Activated T-helper 1 cell treated with anti-CD3 and anti-CD28 coated beads, Interleukin-2, amount 50 U/mL, for 16 hours (primary cell): ENCODE results near the gene ARFRP1.

Experiments used
- DNase-seq, 2 donors: peaks; one replicate each; pipeline ENCODE4 v3.0.0-alpha.2; 2020; ENCODE audit warnings: low read depth in 1 of 2, low spot score in 1 of 2

ARFRP1 gene

DNA sequence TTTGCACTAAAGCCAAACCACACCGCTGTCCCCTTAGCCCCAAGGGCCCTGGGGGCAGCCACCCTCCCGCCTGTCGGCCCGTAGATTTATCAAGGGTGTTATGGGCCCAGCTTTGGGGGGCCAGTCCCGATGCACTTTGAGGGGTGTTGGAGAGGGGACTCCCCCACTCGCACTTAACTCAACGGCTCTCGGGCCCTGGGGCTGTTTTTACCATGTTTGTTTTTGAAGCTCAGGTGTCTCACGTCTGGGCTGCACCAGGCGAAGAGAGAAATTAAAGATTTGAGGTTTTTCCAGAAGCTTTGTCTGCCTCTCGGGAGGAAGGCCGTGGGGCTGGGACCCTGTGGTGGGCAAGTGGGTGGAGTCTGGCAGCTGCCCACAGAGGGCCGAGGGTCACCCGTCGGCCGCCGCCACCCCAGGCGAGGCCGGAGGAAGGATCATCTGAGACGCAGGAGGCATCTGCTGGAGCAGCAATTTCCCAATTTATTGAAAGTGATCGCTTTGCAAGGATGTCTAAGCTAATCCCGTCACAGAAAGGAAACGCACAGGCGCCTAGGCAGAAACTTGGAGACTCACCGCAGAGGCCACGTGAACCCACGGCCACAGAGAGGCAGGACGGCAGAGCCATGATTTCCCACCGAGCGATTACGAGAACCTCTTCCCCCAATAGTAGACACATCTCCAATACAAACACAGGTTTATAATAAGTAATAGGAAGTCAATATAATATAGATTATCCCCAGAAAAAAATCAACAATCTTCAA is 35.6 kb upstream of the ARFRP1 start:
- DNase-seq: no peak

DNA sequence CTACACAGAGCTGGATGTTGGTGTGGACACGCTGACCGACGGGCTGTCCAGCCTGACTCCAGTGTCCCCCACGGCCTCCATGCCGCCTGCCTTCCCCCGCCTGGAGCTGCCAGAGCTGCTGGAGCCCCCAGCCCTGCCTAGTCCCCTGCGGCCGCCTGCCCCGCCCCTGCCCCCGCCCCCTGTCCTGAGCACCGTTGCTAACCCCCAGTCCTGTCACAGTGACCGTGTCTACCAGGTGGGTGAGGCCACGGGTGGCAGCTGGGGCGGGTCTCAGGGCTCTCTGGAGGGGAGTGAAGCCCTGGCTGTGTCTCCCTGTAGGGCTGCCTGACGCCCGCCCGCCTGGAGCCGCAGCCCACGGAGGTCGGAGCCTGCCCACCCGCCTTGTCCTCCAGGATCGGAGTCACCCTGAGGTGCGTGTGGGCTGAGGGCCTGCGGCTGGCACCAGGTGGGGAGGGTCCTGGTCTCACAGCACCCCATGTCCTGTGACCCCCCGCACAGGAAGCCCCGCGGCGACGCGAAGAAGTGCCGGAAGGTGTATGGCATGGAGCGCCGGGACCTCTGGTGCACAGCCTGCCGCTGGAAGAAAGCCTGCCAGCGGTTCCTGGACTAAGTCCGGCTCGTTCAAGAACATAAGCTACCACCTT is 34.7 kb upstream of the ARFRP1 start:
- no peak for DNase-seq

DNA sequence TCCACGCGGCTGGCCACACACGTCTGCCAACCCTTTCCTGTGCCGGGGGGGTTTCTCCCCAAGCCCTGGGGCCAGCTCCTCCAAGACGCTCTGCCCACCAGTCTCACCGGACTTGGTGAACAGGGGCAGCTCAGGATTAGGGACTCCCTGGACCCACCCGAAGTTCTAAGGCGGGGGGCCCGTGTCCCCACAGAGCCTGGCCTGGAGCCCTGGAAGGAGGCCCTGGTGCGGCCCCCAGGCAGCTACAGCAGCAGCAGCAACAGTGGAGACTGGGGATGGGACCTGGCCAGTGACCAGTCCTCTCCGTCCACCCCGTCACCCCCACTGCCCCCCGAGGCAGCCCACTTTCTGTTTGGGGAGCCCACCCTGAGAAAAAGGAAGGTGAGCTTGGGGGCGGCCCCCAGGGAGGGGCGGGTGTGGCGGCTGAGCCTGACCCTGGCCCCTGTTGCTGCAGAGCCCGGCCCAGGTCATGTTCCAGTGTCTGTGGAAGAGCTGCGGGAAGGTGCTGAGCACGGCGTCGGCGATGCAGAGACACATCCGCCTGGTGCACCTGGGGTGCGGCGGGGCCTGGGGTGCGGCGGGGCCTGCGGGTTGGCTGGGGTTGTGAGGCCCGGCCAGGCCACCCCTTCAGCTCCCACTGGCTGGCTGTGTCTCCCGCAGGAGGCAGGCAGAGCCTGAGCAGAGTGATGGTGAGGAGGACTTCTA is 34.1 kb upstream of the ARFRP1 start:
- no peak for DNase-seq

DNA sequence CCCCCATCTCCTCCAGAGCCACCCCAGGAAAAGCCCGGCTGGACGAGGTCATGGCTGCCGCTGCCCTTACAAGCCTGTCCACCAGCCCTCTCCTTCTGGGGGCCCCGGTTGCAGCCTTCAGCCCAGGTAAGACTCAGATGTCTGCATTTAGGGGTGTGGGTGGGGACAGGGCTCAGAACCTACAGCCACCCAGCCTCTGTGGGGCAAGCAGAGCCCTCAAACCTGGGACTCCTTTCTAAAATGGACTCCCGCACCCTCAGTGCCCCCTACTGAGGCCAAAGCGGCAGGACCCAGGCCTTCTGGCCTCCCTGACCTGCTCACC is 33.5 kb upstream of the ARFRP1 start:
- DNase-seq: no peak

DNA sequence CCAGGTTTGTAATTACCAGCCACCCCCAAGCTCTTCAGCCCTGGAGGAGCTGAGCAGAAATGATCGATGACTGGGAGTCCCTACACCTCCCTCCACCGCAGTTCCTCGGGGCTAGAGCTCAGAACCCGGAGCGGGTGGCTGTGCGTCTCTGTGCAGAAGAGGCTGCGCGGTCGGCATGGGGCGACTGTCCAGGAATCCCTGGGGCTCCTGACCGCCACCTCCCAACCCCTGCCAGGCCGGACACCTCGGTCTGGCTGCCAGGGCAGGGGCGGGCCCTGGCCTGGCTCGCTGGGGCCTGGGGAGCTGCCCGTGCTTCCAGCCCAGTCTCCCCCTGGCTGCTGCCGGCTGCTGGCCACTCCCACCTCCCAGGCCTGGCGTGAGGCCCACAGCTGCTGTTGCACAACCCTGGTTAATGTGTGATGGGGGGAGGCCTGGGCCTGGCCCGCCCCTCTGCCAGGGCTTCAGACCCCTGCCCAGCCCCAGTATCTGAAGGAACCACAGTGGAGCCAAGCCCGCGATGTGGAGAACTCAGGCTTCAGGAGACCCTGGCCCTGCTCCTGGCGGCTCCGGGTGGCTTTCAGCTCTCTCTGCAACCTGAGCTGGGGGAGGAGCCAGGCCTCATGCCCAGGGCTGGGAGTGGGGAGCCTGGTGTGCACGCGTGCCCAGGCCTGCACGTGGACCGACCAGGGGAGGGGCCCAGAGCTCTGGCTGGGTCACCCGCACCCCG is 33.0 kb upstream of the ARFRP1 start:
- no peak for DNase-seq

DNA sequence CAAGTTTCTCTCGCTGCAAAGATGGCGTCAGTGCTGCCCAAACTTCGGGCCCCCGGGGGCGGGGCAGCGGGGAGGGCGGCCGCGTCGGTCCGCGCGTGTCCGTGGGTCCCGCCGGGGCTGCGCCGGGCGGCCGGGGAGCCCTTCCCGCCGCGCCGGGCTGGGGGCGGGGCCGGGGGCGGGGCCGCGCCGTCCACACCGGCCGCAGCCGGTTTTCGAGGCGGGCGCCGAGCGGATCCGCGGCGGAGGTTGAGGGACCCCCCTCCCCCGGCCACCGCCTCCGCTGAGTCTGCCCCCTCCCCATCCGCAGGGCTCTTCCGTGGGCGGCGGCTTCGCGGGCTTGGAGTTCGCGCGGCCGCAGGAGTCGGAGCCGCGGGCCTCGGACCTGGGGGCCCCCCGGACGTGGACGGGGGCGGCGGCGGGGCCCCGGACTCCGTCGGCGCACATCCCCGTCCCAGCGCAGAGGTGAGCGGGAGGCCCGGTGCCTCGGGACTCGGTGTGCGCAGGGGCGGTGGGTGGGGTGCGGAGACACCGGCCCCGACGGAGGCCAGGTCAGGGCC is 32.4 kb upstream of the ARFRP1 start:
- peak in 1 of 2 donors; percentile 52 for DNase-seq

DNA sequence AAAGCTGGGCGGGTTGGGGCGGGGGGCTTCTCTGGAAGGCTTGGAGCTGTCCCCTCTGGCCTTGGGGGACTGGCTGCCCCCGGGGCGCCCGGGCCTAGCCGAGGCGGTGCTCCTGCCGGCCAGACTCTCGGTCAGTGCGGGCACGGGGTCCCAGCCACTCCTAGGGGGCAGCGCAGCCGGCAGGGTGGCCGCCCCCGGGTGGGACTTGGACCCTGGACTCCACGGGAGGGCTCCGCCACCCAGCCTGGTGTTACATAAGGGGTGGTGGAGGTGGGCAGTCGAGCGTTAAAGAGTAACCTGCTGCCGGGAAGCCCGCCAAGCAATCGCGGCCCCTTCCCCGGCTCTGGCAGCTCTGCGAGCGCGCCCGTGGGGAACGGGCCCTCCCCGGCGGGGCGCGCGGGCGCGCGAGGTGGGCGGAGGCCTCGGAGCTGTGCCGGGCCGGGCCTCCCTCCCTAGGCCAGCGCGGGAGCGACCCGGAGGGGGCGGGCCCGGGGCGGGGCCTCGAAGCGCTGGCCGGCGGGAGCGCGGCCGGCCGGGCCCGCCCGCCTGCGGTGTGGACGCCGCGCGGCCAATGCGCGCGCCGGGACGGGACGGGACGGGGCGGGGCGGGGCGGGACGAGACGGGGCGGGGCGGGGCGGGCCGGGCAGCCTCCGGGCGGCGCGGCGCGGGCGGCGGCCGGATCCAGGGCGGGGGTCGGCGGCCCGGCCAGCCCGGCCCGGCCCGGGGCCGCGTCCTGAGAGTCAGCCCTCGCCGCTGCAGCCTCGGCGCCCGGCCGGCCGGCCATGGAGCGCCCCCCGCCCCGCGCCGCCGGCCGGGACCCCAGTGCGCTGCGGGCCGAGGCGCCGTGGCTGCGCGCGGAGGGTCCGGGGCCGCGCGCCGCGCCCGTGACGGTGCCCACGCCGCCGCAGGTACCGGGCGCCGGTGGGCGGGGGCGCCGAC is 31.6 kb upstream of the ARFRP1 start, which contains the start of gene SLC2A4RG:
TSS of gene SLC2A4RG (plus strand) at position 647 of the 940 bp plus-strand sequence. CDS start at position 784, 137 bp downstream.
- DNase-seq: peak in 1 of 2 donors; percentile 53

DNA sequence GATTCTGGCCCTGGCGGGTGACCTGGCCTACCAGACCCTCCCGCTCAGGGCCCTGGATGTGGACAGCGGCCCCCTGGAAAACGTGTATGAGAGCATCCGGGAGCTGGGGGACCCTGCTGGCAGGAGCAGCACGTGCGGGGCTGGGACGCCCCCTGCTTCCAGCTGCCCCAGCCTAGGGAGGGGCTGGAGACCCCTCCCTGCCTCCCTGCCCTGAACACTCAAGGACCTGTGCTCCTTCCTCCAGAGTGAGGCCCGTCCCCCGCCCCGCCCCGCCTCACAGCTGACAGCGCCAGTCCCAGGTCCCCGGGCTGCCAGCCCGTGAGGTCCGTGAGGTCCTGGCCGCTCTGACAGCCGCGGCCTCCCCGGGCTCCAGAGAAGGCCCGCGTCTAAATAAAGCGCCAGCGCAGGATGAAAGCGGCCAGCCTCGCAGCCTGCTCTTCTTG is 30.9 kb upstream of the ARFRP1 start:
- DNase-seq: no peak

DNA sequence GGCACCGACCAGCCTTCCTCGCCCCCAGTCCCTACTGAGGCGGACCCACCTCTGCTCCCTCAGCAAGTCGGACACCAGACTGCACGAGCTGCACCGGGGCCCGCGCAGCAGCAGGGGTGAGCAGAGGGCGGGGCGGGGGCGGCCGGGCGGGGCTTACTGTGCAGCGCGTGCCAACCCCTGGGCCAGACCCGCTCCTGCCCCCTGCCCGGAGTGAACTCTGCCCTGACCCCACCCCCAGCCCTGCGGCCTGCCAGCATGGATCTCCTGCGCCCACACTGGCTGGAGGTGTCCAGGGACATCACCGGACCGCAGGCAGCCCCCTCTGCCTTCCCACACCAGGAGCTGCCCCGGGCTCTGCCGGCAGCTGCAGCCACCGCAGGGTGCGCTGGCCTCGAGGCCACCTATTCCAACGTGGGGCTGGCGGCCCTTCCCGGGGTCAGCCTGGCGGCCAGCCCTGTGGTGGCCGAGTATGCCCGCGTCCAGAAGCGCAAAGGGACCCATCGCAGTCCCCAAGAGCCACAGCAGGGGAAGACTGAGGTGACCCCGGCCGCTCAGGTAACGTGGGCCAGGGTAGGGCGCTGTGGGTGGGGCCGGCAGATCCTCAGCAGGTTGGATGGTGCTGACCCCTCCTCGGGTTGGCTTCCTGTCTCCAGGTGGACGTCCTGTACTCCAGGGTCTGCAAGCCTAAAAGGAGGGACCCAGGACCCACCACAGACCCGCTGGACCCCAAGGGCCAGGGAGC is 30.3 kb upstream of the ARFRP1 start:
- no peak for DNase-seq

DNA sequence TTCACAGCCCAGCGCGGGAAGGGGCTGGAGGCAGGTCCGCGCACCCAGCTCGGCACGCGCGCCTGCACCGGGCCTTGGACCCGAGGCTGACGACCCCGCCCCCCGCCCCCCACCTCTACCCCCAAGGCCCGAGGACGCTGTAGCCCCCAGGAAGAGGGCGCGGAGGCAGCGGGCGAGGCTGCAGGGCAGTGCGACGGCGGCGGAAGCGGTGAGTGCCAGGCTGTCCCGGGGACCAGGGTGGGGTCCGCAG is 29.8 kb upstream of the ARFRP1 start:
- no peak for DNase-seq

DNA sequence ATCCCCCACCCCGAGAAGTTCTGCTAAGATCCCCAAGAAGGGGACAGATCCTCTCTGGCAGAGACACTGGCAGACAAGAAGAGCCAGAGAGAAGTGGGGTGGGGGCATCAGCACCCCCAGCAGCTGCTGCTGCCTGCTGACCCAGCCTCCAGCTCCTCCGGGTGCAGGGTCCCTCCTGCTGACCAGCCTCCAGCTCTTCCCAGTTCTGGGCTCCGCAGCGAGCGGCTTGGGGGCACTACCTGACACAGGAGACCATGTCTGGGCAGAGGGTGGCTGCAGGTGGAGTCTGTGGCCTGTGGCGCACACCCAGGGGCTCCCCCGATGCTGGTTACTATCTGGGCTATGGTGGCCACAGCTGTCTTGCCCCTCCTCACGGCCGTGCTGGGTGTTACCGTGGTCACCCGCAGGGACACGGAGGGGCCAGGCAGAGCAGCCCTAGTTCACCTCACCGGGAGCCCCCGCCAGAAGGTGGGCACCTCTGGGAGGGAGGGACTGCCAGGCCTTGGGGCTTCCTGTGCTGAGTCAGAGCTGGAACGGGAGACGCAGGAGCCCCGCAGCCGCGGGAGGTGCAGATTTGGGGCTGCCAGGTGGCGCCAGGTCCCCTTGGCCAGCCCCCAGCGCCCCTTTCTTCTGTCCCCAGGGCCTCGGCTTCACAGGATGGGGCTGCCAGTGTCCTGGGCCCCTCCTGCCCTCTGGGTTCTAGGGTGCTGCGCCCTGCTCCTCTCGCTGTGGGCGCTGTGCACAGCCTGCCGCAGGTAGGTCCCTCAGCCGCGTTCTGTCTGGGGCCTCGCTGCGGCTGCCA is 29.3 kb upstream of the ARFRP1 start:
- DNase-seq: peak in 1 of 2 donors; percentile 44

DNA sequence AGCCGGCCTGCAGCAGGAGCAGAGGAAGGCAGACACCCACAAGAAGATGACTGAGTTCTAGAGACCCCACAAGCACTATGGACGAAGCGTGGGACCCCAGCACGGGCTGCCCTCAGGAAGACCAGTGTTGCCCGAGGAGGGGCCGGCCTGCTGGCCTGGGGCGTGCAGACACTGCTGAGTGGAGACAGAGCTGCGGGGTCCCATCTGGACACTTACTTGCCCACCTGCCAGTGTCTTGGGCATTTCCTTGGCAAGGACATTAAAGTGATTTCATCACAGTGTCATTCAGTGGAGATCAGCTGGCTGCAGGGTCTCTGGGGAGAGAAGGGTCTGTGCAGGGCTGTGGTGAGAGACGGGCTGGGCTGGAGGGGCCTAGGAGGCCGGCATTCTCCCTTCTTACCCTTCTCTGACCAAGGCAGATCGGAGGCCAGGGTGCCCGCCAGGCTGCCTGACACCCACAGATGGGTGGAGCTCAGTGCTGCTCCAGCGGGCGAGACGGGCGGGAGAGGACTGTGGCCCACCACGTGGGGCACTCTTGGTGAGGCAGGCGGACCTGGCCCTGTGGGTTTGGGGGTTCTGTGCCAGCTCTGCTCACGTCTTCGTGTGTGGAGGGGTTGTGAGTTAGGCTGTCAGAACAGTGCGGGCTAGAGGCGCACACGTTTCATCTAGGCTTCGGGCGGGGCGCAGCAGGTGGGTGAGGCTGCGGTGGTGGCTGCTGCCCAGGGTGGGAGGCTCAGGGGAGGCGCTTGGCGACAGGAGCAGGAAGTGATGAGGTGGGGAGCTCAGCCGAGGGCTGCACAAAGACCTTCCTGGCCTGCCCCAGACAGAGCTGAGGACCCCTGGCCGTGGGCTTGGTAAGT is 28.3 kb upstream of the ARFRP1 start, which contains the start of gene LIME1:
TSS of gene LIME1 (plus strand) at position 806 of the 860 bp plus-strand sequence. CDS start 886 bp downstream, outside the sequence.
- DNase-seq: peak; percentile 55 to 60

DNA sequence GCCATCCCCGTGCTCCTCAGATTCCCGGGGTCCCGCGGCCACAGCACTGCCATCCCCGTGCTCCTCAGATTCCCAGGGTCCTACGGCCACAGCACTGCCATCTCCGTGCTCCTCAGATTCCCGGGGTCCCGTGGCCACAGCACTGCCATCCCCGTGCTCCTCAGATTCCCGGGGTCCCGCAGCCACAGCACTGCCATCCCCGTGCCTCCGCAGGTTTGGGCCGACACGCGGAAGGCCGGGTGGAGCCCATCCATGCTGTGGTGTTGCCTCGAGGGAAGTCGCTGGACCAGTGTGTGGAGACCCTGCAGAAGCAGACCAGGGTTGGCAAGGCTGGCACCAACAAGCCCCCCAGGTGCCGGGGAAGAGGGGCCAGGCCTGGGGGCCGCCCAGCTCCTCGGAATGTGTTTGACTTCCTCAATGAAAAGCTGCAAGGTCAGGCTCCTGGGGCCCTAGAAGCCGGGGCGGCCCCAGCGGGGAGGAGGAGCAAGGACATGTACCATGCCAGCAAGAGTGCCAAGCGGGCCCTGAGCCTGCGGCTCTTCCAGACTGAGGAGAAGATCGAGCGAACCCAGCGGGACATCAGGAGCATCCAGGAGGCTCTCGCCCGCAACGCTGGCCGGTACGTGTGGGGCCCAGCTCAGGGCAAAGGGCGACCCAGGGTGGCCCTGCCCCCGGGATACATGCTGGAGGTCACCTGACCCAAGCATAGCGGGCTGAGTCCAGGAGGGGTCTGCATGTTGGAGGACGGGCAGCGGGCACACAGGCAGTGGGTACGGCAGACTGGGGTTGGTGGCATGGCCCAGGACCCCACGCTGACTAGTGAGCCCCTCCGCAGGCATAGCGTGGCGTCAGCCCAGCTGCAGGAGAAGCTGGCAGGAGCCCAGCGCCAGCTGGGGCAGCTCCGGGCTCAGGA is 27.4 kb upstream of the ARFRP1 start:
- no peak for DNase-seq

DNA sequence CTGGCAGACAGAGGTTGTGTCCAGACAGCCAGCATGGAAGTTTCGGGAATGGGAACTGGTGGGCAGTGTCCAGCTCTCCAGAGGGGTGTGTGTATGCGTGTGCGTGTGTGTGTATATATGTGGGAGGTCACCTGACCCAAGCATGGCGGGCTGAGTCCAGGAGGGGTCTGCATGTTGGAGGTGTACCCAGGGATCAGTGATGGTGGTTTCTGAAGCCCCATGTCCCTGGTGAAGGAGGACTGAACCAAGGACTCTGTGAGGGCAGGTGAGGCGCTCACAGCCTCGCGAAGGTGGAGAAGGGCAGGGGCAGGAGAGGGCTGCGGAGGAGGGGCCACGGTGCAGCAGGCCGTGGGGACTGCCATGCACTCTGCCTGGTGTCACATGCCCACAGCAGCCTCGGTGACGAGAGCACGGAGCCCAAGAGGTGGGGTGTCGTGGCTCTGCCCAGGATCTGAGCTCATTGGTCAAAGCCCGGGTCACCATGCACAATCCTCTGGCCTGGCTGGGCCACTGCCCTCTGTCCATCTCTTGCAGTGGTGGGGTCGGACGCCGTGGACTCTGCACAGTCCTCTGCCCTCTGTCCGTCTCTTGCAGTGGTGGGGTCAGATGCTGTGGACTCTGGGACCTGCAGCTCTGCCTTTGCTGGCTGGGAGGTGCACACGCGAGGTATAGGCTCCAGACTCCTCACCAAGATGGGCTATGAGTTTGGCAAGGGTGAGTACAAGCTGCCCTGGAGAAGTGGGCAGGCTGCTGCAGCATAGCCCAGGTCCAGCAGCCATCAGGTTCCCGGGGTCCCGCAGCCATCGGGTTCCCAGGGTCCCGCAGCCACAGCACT is 26.6 kb upstream of the ARFRP1 start:
- DNase-seq: no peak

DNA sequence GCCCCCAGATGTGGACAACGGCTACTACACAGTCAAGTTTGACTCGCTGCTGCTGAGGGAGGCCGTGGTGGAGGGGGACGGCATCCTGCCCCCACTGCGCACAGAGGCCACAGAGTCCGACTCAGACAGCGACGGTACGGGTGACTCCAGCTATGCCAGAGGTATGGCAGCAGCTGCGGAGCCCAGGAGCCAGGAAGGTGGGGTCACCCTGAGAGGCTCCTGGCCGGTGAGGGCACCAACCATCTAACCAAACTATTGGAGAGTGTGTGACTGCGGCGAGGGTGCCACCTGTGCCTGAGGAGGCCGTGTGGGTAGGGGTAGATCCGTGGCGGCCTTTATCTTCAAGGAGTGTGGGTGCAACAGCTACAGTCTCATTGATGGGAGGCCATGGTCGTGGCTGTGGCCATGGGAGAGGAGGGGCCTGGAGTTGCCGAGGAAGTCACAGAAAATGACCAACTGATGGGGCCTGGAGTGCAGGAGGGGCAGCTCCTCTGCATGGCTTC is 25.9 kb upstream of the ARFRP1 start:
- DNase-seq: no peak

DNA sequence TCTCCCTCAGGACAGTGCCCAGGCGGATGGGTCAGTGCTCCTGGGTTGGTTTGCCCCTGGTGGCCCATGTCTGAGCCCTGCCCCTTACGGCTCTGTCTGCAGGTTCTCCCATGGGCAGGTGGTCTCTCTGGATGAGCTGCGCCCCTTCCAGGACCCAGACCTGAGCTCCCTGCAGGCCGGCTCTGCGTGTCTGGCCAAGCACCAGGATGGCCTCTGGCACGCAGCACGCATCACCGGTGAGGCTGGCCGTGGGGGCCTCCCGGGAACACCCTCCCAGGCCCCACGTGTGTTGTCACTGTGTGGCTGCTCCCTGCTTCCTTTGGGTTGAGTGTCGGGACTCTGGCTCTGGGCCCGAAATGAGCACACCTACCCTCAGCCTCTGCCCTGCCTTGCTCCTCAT is 25.3 kb upstream of the ARFRP1 start:
- DNase-seq: no peak
